Measurements from ENCODE around the gene NKX1-1.
"Not testable (repeated sequence)": the region's sequence is repeated elsewhere in the genome, so short reads cannot be mapped to it uniquely, and the experiment has no call there.

Gene NKX1-1

DNA sequence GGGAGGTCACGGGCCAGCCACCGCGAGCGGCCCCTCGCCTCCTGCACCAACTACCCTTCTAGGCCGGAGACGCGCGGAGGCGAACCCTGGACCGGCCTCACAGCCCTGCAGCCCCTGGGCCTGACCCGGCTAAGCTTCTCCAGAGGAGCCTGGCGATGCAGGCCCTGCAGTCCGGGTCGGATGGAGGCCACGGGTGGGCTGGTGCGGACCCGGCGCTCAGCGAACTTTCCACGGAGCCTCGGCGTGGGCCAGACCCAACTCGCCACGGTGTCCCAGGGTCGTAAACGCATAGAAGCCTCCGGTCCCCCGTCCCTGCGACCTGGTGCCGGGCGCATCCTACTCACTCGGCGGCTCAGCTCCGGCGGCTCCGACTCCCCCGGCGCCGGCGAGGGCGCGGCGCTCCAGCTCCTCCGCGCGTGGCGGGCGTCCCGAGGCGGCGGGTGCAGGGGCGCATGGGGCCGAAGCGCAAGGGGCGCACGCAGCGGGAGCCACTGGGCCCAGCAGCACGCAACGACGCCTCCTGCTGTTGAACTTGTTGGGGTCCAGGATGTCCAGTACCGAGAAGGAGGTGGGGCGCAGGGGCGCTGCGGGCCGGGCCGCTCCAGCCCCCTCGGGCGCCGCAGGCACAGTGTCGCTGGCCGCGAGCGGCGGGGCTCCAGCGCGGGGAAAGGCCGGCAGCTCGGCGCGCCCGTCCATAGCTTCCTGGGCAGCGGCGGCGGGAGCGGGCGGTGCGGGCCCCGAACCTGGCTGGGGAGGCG is 427 bp downstream of the NKX1-1 start:
- no peak for DNase-seq (ENCODE audit: low read depth in 3 of 3, low spot score in 1 of 3)

DNA sequence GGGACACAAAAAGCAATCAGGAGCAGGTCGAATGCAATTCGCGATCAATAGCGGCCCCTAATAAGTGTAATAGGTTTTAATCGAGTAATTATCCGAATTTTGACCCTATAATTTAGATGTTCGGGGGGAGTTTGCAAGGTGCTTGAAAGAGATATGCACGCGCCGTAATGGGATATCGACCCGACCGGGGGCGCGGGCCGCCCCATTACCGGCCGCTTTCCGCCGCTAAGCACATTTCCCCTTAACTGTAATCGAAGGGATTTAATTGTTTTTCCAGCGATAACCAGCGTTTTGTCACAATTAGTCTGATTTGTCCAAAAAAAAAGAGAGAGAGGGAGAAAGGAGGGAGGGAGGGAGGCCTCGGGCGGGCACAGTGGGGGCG is 997 bp downstream of the NKX1-1 start:
- DNase-seq (ENCODE audit: low read depth in 3 of 3, low spot score in 1 of 3), result no peak

DNA sequence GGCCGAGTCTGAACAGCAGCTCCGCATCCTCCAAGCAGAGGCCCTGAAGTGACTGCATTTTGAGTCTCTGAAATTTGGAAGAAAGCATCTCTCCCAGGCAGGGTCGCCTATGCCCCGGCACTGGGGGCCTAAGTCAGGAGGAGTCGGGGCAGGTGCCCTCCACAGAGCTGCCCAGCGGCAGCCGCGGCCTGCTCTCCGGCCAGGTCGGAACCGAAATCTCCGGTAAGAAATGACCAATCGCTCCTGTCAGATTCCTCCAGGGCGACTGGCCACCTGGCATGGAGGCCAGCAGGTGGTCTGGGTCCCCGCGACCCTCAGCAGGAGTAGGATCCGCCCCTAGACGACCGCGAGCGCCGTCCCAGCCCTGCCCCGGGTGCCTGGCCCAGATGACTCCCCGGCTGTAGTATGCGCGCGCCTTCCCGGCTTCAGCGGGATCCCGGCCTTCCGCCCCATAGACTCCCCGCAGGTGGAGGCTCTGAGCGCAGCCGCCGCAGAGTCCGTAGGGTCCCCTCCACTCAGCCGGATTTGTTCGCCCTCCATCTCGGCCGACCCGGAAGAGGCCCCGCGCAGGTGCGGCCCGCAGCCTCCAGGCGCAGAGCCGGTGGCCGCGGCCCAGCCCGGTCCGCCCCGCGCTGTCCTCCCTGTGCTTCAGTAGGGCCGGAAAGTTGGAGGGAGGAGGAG is 1.5 kb downstream of the NKX1-1 start:
- no peak for DNase-seq (ENCODE audit: low read depth in 3 of 3, low spot score in 1 of 3)

DNA sequence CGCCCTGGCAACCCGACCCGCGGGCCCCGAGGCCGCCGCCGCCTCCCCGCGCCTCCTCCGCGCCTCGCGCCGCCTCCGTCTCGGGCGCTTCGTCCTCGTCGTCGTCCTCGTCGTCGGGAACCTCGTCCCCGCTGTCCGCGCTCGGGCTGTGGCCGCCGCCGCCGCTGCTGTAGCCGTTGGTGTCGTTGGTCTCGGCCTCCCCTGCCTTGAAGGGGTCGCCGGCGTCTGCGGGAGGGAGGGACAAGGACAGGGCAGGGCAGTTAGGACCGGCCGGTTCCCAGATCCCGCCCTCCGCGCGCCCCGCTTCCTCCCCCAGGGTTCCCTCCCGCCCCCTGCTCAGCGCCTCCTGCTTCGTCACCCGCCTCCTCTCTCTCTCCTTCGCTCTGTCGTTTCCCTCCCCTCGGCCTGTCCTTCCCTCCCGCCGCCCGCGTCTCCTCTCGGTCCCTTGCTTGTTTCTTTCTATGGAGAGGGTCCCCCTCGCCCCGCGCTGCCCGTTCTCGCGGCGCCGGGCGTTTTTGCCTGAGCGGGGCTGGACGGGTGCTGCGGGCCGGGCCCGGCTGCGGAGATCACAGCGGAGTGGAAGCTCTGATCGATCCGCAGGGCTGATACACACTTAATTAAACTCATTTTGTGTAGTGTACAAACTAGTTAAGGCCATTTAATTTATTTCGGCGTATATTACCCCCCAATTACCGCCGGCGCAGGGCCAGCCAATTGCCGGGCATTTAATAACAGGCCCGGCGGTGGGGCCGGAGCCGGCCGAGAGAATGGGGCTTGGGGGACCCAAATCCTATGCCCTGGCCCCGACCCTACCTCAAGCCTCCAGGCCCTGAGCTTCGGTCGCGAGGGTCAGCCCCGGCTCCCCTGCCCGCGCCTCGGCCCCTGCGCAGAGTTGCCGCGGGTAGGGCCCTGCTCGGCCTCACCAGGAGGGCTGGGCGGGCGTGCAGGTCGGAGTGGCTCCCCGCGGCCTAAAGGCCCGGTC is 2.4 kb downstream of the NKX1-1 start:
- DNase-seq (ENCODE audit: low read depth in 3 of 3, low spot score in 1 of 3), result no peak

DNA sequence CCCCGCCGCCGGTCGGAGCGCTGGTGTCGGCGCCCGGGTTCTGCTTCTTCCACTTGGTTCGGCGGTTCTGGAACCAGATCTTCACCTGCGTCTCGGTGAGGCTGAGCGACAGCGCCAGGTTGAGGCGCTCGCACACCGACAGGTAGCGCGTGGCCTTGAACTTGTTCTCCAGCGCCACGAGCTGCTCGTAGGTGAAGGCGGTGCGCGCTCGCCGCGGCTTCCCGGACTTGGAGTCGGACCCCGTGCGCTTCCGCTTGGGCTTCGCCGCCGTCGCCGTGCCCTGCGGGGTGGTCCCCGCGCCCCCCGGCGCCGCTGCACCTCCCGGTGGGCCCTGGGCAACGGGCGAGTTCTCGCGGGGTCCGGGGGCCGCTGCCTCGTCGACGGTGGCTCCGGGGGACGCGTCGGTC is 3.1 kb downstream of the NKX1-1 start:
- DNase-seq (ENCODE audit: low read depth in 3 of 3, low spot score in 1 of 3), result no peak

DNA sequence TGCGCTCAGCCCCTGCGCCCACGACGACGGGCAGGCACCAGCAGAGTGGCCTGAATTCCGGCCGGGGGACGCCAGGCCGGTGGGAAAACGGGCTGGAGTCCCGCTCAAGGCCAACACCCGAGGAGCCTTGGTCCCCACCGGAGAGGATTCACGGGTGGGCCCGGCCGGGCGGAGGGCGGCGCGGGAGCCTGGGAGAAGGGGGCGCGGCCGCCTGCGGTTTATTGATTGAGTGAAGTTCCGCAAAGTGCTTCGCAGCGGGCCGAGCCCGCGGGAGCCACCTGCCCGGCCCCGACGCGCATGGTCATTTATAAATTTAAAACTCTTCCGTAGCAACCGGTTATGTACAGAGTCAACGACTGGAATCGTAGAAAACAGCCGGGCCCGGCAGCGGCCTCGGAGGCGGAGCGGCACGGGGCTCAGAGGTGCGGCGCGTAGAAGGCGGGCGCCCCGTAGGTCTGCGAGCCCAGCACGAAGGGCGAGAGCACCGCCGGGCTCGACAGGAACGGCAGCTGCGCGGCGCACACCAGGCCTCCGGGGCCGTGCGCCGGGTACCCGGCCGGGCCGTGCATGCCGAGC is 3.6 kb downstream of the NKX1-1 start:
- DNase-seq (ENCODE audit: low read depth in 3 of 3, low spot score in 1 of 3), result no peak

DNA sequence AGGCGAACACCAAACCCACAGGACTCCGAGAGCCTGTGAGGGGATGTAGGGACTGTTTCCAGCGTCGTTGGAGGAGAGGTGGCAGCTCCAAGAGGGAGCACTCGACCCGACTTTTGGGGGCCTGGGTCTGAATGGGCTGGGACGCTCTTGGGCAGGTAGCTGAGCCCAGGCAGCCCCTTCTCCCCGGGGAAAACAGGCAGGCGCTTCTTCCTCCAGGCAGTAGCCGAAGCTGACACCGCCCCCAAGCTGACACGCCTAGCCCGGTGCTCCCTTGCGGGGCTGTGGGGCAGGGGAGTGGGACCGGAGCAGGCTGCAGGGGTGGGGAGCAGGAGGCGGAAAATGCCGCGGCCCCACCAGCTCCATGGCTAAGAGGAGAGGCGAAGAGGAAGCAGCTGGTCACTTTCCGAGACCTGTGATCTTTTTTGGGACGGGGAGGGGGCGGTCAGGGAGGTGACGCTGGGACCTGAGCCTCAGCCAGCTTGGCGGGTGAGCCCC is 4.2 kb downstream of the NKX1-1 start:
- no peak for DNase-seq (ENCODE audit: low read depth in 3 of 3, low spot score in 1 of 3)

DNA sequence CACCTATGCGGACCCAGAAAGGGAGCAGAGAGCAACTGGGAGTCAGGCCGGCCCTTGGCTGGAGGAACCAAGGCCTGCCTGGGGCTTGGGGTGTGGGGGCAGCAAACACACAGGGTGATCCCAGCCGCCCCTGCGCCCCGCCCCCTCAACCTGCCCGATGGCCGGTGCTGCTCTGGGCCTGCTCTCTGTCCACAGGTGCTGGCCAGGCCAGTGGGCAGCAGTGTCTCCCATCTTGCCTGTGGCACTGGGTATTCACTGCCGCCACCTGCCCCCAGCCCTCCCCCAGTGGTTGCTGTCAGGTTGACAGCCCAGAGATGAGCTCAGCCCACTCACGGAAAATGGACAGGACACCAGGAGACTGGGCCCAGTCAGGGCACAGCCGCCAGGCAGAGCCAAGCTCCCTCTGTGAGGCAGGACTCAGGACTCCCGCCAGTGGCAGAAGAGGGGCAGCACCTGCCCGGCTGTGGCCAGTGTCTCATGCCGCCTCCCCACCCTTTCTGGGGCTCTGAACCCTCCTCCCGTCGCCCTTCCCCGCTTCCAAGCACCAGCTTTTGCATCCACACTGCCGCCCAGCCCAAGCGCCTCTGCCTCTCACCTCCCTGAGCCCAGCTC is 4.7 kb downstream of the NKX1-1 start:
- no peak for DNase-seq (ENCODE audit: low read depth in 3 of 3, low spot score in 1 of 3)

DNA sequence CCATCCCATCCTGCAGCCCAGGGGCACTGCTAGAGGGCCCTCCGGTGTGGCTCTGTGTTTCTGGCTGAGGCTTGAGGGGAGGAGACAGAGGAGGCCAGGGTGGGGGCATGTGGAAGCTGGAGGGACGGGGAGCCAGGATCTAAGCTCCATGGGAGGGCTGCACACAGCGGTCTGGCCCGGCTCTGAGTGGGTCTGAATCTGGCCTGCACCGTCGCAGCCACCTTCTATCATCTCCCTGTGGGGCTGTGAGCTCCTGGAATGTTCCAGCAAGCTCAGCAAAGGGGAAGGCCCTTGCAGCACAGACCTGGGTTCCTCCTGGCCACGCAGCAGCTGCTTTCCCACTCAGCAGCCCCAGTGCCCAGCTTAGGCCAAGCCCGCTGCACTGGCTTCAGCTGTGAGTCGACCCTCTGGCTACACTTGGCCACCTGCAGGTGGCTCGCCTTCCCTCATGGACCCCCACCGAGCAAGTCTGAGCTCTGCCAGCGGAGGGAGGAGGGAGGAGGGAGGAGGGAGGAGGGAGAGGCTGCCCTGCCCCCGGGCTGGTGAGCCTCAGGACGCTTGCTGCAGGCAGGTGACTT is 5.3 kb downstream of the NKX1-1 start:
- no peak for DNase-seq (ENCODE audit: low read depth in 3 of 3, low spot score in 1 of 3)

DNA sequence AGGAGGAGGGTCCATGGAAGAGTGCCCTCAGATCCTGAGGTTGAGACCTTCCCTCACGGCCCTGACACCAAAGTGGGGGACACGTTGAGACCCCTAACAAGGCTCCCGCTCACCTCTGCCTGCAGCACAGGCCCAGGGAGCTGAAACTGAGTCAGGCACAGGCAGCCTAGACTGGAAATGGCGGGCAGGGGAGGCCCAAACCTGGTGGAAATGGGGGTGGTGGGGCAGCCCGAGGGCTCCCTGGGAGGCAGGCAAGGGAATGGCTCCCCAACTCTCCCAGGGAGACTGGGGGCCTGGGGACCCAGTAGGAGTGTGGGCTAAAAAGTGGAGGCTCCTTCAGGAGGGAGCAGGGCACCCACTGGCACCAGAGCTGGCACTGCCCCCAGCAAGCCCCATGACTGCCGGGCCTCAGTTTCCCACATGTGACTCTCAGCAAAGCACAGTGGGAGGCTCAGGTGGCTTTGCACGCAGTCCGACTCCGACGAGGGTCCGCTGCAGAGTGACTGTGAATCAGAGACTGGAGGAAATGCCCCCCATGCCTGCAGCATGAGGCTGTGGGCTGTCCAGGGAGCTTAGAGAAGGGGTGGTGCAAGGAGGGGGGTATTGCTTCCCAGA is 5.9 kb downstream of the NKX1-1 start:
- DNase-seq (ENCODE audit: low read depth in 3 of 3, low spot score in 1 of 3), result no peak

DNA sequence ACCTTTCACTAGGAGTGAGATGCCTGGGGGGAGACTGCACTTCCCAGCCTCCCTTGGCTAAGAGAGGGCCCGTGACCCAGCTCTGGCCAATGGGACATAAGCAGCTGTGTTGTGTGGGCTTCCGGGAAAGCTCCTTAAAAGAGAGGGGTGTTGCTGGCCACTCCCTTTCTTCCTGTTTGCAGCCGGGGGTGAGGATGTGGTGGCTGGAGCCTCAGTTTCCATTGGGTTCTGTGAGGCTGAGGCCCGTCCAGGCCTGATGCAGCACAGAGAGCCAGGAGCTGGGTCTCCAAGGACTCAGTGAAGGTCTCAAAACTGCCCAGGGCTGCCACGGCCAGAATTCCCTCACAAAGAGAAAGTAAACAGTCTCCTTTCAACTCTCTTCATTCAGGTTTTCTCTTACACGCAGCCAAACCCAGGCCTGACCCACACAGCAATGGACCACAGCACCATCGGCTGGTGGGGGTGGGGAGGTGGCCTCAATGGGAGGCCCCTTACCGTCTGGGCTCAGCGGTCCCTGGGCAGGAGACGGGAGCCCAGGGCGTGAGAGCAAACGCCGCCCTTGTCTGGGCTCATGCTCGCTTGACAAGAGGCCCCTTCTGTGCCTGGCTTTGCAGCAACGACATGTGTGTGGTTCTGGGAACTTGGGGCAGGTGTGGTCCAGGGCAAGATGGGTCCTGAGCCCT is 6.6 kb downstream of the NKX1-1 start:
- DNase-seq (ENCODE audit: low read depth in 3 of 3, low spot score in 1 of 3), result no peak

DNA sequence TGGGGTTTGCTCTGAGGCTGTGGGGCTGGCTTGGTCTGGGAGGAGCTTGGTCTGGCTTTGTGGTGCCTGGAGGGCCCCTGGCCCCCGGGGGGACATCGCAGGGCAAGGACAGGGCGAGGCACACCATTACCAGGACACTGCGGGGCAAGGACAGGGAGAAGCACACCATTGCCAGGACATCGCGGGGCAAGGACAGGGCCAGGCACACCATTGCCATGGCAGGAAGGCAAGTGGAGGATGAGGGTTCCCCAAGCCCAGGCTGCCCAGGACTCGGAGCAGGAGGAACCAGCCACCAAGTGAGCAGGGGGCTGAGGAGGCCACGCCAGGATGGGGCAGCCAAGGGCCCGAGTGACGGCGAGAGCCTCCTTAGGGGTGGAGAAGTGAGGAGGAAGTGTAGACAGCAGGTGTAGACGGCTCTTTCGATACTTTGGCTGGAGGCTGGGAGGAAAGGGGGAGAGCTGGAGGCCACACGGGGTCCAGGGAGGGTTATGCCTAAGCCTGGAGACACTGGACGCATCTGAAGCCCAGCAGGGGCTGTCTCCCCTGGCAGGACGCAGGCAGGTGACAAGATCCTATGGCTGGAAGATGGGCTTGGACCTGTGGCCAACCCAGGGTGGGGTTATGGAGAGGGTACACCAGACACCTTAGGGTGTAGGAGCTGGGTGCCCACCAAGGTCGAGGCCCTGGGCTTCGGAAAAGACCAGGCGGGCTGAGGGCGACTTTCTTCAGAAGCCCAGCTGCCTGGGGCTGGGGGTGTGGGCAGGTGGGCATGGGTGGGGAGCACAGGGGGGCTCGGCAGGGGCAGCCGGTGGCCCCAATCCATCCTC is 7.3 kb downstream of the NKX1-1 start:
- no peak for DNase-seq (ENCODE audit: low read depth in 3 of 3, low spot score in 1 of 3)

DNA sequence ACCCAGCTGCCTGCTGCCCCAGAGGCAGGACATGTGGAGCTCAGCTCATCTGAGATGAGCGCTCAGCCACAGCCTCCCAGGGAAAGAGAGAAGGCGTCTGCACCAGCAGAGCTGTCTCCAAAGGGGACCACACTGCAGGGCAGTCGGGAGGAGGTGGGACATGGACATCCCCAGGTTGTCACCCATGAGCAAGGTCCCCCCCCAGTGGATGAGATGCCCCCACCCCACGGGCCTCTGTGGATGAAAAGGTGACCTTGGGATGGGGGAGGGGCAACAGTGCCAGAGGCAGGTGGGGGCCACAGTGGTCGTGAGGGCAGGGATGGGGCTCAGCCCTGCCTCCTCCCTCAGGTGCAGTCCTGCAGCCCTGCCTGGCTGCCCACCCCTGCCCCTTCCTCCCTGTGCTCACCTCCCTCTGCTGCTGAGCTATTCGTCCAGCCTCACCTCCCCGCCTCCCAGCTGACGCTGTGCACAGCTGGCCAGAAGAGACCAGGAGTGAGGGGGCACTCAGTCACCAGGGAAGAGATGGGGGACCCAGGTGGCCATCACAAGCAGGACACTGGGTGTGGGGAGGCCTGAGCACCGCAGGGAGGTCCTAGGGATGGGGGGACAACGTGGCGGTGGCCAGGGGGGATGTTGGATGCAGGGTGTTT is 9.3 kb downstream of the NKX1-1 start:
- no peak for DNase-seq (ENCODE audit: low read depth in 3 of 3, low spot score in 1 of 3)

DNA sequence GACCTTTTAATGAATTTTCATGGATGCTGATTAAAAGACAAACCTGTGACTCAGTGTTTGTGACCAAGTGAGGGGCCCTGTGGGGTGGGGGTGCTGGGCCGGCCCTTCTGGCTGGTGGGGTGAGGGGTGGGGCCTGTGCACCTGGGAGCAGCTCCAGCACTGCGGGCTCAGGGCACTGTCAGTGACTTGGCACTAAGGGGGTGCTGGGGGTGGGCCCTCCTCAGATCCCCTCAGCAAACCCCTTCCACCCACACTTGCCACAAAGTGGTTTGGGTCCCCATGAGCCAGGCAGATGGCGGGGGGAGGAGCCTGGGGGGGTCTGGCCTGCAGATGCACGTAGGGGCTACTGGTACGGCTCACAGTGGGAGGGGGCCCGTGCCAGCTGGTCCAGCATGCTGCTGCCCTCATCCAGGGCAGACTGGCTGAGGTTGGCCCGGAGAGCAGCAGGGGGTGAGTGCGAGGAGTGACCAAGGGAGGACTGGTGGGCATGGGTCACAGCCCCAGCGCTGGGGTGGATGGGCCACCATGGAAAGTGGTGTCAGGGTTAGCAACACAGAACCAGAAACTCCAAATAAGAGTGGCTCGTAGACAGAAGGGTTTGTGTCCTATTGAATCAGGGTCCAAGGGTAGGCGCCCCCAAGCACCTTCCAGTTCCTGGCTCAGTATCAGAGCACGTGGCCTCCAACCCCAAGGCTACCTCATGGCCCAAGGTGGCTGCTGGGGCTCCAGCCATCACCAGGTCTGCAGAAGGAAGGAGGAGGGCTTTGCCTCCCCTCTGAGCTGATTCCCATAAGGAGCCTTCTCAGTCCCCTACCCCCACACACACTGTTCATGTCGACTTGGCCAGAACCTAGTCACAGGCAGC is 10.1 kb downstream of the NKX1-1 start:
- no peak for DNase-seq (ENCODE audit: low read depth in 3 of 3, low spot score in 1 of 3)

DNA sequence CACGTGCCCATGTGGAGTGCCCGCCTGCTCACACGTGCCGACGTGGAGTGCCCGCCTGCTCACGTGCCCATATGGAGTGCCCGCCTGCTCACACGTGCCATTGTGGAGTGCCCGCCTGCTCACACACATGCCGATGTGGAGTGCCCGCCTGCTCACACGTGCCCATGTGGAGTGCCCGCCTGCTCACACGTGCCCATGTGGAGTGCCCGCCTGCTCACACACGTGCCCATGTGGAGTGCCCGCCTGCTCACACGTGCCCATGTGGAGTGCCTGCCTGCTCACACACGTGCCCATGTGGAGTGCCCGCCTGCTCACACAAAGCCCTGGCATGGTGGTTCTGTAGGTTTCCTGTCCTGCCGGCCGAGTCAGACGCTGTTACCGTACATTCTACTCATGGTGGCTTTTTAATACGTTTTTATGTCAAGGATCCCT is 10.8 kb downstream of the NKX1-1 start:
- not testable (repeated sequence) for DNase-seq (ENCODE audit: low read depth in 3 of 3, low spot score in 1 of 3)

DNA sequence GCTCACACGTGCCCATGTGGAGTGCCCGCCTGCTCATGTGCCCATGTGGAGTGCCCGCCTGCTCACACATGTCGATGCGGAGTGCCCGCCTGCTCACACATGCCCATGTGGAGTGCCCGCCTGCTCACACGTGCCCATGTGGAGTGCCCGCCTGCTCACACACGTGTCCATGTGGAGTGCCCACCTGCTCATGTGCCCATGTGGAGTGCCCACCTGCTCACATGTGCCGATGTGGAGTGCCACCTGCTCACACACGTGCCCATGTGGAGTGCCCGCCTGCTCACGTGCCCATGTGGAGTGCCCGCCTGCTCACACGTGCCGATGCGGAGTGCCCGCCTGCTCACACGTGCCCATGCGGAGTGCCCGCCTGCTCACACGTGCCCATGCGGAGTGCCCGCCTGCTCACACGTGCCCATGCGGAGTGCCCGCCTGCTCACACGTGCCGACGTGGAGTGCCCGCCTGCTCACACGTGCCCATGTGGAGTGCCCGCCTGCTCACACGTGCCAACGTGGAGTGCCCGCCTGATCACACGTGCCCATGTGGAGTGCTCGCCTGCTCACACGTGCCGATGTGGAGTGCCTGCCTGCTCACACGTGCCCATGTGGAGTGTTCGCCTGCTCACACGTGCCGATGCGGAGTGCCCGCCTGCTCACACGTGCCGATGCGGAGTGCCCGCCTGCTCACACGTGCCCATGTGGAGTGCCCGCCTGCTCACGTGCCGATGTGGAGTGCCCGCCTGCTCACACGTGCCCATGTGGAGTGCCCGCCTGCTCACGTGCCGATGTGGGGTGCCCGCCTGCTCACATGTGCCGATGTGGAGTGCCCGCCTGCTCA is 11.5 kb downstream of the NKX1-1 start:
- DNase-seq (ENCODE audit: low read depth in 3 of 3, low spot score in 1 of 3), result not testable (repeated sequence)

All from stimulated activated CD4-positive, alpha-beta T cell treated with anti-CD3 and anti-CD28 coated beads, TNF-alpha, amount 100 ng/mL, for 1 hour (primary cell).